Heart right ventricle (tissue), 16 donors: ENCODE data around the gene KSR1. TPM values are rescaled to one million over a fixed set of nuclear protein-coding genes. Genes with fewer than 3 reads are reported as not detected.

Source experiments
- ATAC-seq, 8 donors: fragments of 200-7000 bp; cut with Tn5 transposase; one replicate each; pipeline ENCODE4 v1.9.1; 2020; ENCODE audit warnings: mild to moderate bottlenecking in 8 of 8, moderate library complexity in 8 of 8, moderate number of reproducible peaks in 1 of 8
- DNase-seq, 2 donors: peaks; one replicate each; pipeline ENCODE4 v3.0.0-alpha.2; 2020
- H3K27ac ChIP-seq, 10 donors: fragments of 200-600 bp; sonication (generic) in 2 of 10; one replicate each; pipeline versions ENCODE4 v1.5.0 to v1.8.0; 2020 to 2022; ENCODE audit warnings: mild to moderate bottlenecking in 3 of 10
- H3K27me3 ChIP-seq, 7 donors: fragments of 200-600 bp; one replicate each; pipeline ENCODE4 v1.8.0; 2021 to 2022; ENCODE audit warnings: mild to moderate bottlenecking in 2 of 7
- H3K36me3 ChIP-seq, 9 donors: fragments of 200-600 bp; sonication (generic) in 1 of 9; one replicate each; pipeline versions ENCODE4 v1.5.0 to v1.8.0; 2020 to 2022; ENCODE audit warnings: mild to moderate bottlenecking in 2 of 9
- H3K4me1 ChIP-seq, 9 donors: fragments of 200-600 bp; sonication (generic) in 1 of 9; one replicate each; pipeline versions ENCODE4 v1.5.0 to v1.8.0; 2020 to 2022; ENCODE audit warnings: mild to moderate bottlenecking in 4 of 9
- H3K4me3 ChIP-seq, 10 donors: fragments of 200-600 bp; sonication (generic) in 2 of 10; one replicate each; pipeline versions ENCODE4 v1.5.0 to v1.8.0; 2020 to 2022; ENCODE audit warnings: mild to moderate bottlenecking in 7 of 10, moderate library complexity in 2 of 10
- H3K9me3 ChIP-seq, 11 donors: fragments of 200-600 bp in 10 of 11; sonication (generic) in 2 of 11; one replicate each; pipeline versions ENCODE4 v1.5.0 to v1.8.0; 2013 to 2022; ENCODE audit warnings: mild to moderate bottlenecking in 2 of 11, control low read depth in 1 of 11, moderate library complexity in 1 of 11
- WGBS, 2 donors: extraction: QIAGEN DNeasy Blood & Tissue Kit; methylation state at CpG; one replicate each; pipeline ENCODE4 v1.1.7; 2013; ENCODE audit warnings: inconsistent platforms in 1 of 2; 5-methylcytosine and 5-hydroxymethylcytosine counted together
- intact Hi-C, 10 donors: fragments of 100-400 bp; cut with DNase I; formaldehyde crosslinking; loops; one replicate each; pipeline versions ENCODE4 v1.11.1 to v1.14.2; 2022
- polyA plus RNA-seq, 2 donors: library from polyadenylated mRNA; stranded (reverse); fragments of 200-250 nt; gene quantifications; one replicate each; pipeline ENCODE4 v1.2.3, GENCODE V29; 2013
- total RNA-seq, 10 donors: library from RNA; stranded (reverse); fragmentation: NEBNext Ultra II Directional in 3 of 10; extraction: Animal tissue kit (Norgen Biotek cat#: 25700) in 3 of 10; gene quantifications; one replicate each; pipeline versions ENCODE4 v1.2.1 to v1.2.4, GENCODE V29; 2021 to 2023
- TF ChIP-seq, protein P1 (sequence below), 9 donors: fragments of 200-600 bp; sonication (generic) in 2 of 9; IDR thresholded peaks; one replicate each; pipeline versions ENCODE4 v1.5.0 to v1.8.0; 2021 to 2022; ENCODE audit warnings: antibody characterized with exemption in 9 of 9, mild to moderate bottlenecking in 5 of 9, moderate library complexity in 1 of 9
- donor health status: Arrhythmogenic right ventricular cardiomyopathy.
- donor health status: ischemic (EF 13 %, LVEDD 7.1; RV severe dilation, severe dysfunction).
- donor health status: healthy with polysubstance abuse.
- donor health status: DM: no; HTN: yes; CAD: no.
- donor health status: DM: no; HTN: no; CAD: no.
- donor health status: ischemic (EF 25% LVEDD 6.9; RV normal size, moderate dysfunction).
- donor health status: ischemic (EF 25% LVEDD 5.7; RV mildly dilated, moderate dysfunction).
- donor health status: healthy.
- donor health status: DM: yes; HTN: yes; CAD: no.
- donor health status: Ischemic cardiomyopathy.
- donor health status: ischemic (EF 35%, LVEDD 5.7; RV mildly dilated, moderate dysfunction).
- donor health status: nonischemic (EF 11% LVEDD 7.7; RV severe dilation, severe dysfunction).
- donor health status: DM: yes; HTN: yes; CAD: no.
- donor health status: PGD.
- donor health status: ischemic (EF 29% LVEDD 5.4; RV normal size, mild dysfunction).
- donor health status: nonischemic (EF 23%, LVEDD 6.1; RV moderate dilation, normal function).

Gene KSR1
- total and polyA plus RNA-seq, 12 donors: 5.6 to 19.6 (median 8.6) TPM

DNA sequence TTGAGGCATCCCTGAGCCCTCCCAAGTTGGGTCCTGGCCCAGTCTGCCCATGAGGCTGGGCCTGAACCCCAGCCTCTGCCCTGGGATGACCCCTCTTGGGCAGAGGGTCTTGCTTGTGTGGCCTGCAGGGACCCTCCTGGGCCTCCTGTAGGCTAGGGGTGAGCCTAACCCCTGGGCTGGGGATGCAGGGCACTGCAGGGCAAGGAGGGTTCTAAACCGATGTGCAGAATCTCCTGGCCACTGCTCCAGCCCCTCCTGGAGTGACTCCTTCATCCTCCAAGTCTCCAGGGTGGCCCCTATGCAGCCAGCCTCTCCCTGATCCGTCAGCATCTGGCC, 212.2 kb downstream of the KSR1 start:
- Histone ChIP-seq H3K4me1 (no peaks in the 10 kb centered on the region), H3K4me3 (no peak overlapping the region), H3K9me3 (no peaks in the 10 kb centered on the region), H3K27ac (no peak overlapping the region), H3K27me3 (no peaks in the 10 kb centered on the region), H3K36me3 (no peaks in the 10 kb centered on the region)
- TF ChIP-seq, protein P1, sequence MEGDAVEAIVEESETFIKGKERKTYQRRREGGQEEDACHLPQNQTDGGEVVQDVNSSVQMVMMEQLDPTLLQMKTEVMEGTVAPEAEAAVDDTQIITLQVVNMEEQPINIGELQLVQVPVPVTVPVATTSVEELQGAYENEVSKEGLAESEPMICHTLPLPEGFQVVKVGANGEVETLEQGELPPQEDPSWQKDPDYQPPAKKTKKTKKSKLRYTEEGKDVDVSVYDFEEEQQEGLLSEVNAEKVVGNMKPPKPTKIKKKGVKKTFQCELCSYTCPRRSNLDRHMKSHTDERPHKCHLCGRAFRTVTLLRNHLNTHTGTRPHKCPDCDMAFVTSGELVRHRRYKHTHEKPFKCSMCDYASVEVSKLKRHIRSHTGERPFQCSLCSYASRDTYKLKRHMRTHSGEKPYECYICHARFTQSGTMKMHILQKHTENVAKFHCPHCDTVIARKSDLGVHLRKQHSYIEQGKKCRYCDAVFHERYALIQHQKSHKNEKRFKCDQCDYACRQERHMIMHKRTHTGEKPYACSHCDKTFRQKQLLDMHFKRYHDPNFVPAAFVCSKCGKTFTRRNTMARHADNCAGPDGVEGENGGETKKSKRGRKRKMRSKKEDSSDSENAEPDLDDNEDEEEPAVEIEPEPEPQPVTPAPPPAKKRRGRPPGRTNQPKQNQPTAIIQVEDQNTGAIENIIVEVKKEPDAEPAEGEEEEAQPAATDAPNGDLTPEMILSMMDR (IDR thresholded peaks at IDR 0.05): no peak
- ATAC-seq: no peak
- intact Hi-C loops: loop anchor here in 2 of 10 donors (10.0 kb wide), 3 partner anchors 84 to 206 kb away; no protein-coding TSS in a partner anchor
- 67 to 79% methylated on average over 2 of the region's 2 CpGs for WGBS, 2 donors
- no peak for DNase-seq

DNA sequence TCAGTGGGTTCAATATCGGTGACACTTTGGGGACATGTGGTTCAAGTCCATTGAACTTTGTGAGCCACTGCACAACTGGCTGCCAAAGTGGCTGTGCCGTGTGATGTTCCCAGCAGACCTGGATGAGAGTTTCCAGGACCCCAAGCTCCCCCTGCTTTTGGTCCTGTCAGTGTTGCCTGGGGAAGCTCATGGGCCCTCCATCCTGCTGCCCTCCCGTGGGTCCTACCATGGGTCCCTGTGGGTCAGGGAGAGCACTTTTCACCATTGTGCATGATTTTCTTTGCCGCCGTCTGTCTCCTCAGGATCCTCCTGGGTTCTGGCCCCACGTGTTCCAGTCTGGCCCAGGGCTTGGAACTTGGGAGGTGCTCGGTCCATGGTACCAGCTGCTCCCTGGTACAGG, 212.9 kb downstream of the KSR1 start:
- ATAC-seq: no peak
- TF ChIP-seq, protein P1 (IDR thresholded peaks at IDR 0.05): no peak
- Histone ChIP-seq H3K9me3 (no peaks in the 10 kb centered on the region), H3K27ac (no peak overlapping the region), H3K4me1 (no peaks in the 10 kb centered on the region), H3K36me3 (no peaks in the 10 kb centered on the region), H3K27me3 (no peaks in the 10 kb centered on the region), H3K4me3 (no peak overlapping the region)
- DNase-seq: no peak
- intact Hi-C loops: loop anchor here in 2 of 10 donors (10.0 kb wide), 3 partner anchors 84 to 206 kb away; no protein-coding TSS in a partner anchor
- 84 to 88% methylated on average over 7 of the region's 7 CpGs for WGBS, 2 donors

DNA sequence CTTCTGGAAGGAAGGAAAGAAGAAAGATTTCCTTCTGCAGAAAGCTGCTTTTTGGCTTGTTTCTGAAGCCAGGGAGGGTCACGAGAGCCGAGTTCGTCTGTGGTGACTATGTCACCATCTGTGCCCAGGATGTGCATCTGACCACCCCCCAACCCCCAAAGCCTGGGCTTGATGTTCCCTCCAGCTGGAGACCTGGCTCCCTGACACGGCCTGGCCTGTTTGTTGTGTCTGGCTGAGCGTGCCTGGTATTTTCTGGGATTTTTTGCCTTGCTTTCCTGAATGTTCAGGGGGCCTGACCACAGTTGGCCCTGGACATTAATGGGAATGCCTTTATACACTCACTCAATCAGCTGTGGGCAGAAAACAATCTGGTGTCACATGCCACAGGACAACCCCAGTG, 213.6 kb downstream of the KSR1 start:
- no peak for DNase-seq
- no peaks in the 10 kb centered on the region for H3K27me3 ChIP-seq
- no peaks in the 10 kb centered on the region for H3K4me1 ChIP-seq
- no peak overlapping the region for H3K4me3 ChIP-seq
- no peak for ATAC-seq
- WGBS, 2 donors: 66 to 68% methylated on average over 5 of the region's 5 CpGs
- intact Hi-C loops: loop anchor here in 2 of 10 donors (10.0 kb wide), 3 partner anchors 85 to 205 kb away; no protein-coding TSS in a partner anchor
- H3K36me3 ChIP-seq: no peaks in the 10 kb centered on the region
- no peak overlapping the region for H3K27ac ChIP-seq
- TF ChIP-seq, protein P1 (IDR thresholded peaks at IDR 0.05): no peak
- no peaks in the 10 kb centered on the region for H3K9me3 ChIP-seq

DNA sequence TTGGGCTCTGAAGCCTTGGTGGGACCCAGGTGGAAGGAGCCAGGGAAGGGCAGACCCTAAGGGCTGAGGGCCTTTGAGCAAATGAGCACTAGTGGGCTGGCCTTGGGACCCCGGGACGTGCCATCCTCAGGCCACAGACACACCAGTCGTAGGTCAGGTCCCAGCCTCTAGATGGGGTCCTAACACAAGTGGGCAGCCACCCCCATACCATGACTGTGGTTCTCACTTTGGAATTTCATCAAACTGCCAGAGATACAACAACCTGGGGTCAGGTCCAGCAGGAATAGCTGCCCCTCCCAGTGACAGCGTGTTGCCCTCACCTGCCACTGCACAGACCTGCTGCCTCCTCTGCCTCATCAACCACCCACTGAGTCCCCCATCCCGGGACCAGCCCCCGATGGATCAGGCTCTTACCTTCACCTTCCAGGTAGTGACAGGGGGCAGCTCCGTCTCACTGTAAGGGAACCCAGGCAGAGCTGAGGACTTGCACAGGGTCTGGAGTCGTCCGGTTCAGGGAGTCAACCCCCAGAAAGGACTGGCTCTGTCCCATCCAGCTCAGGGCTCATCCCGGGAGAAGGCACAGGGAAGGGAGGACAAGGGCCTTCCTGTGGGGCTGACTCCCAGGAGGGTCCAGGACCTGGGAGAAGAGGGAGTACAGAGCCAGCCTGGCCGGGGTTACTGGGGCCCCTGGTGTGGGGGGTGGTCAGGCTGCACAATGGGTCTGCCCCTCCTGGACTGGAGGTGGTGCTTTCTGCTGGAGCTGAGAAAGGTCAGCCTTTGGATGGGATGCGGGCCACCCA, 214.7 kb downstream of the KSR1 start:
- WGBS, 2 donors: 74 to 82% methylated on average over 12 of the region's 12 CpGs
- H3K27ac ChIP-seq: no peak overlapping the region
- H3K4me3 ChIP-seq: no peak overlapping the region
- no peak for DNase-seq
- ATAC-seq: no peak
- TF ChIP-seq, protein P1 (IDR thresholded peaks at IDR 0.05): no peak
- H3K9me3 ChIP-seq: no peaks in the 10 kb centered on the region
- no peaks in the 10 kb centered on the region for H3K36me3 ChIP-seq
- H3K27me3 ChIP-seq: no peaks in the 10 kb centered on the region
- intact Hi-C loops: no loop called here
- no peaks in the 10 kb centered on the region for H3K4me1 ChIP-seq
